Tibial artery (tissue), 4 donors: ENCODE measurements around the gene FAM13A.

Experiments used
- DNase-seq, 2 donors: peaks; one replicate each; pipeline ENCODE4 v3.0.0-alpha.2; 2019
- H3K27ac ChIP-seq, 2 donors: fragments of 200-600 bp; sonication (generic) in 1 of 2; 1 replicate in 1 of 2; 2 replicates in 1 of 2; pipeline ENCODE4 v1.5.1; 2018 to 2019; ENCODE audit warnings: mild to moderate bottlenecking in 1 of 2
- H3K27me3 ChIP-seq, 2 donors: fragments of 200-600 bp; sonication (generic) in 1 of 2; one replicate each; pipeline versions ENCODE4 v1.5.1 to v1.6.0; 2016 to 2019
- H3K36me3 ChIP-seq, 3 donors: fragments of 200-600 bp; sonication (generic) in 2 of 3; one replicate each; pipeline ENCODE4 v1.5.1; 2016 to 2019; ENCODE audit warnings: mild to moderate bottlenecking in 2 of 3
- H3K4me1 ChIP-seq, 4 donors: fragments of 200-600 bp; sonication (generic) in 2 of 4; 1 replicate in 3 of 4; 2 replicates in 1 of 4; pipeline ENCODE4 v1.5.1; 2016 to 2019
- H3K4me3 ChIP-seq, 2 donors: fragments of 200-600 bp; sonication (generic) in 1 of 2; 1 replicate in 1 of 2; 2 replicates in 1 of 2; pipeline ENCODE4 v1.5.1; 2018 to 2019; ENCODE audit warnings: mild to moderate bottlenecking in 2 of 2
- H3K9me3 ChIP-seq, 3 donors: fragments of 200-600 bp; sonication (generic) in 1 of 3; one replicate each; pipeline ENCODE4 v1.5.1; 2016 to 2019
- intact Hi-C: fragments of 100-400 bp; cut with DNase I; formaldehyde crosslinking; loops from one replicate; pipeline ENCODE4 v1.15.0; 2023; ENCODE audit warnings: low total_unique reads
- TF ChIP-seq, protein P1 (sequence below), 2 experiments: fragments of 200-600 bp in 1 of 2; fragments of 450-650 bp in 1 of 2; IDR thresholded peaks; one replicate each; pipeline ENCODE4 v1.5.1; 2017 to 2019; ENCODE audit warnings: antibody characterized with exemption in 2 of 2, mild to moderate bottlenecking in 1 of 2, moderate library complexity in 1 of 2

The FAM13A gene

DNA sequence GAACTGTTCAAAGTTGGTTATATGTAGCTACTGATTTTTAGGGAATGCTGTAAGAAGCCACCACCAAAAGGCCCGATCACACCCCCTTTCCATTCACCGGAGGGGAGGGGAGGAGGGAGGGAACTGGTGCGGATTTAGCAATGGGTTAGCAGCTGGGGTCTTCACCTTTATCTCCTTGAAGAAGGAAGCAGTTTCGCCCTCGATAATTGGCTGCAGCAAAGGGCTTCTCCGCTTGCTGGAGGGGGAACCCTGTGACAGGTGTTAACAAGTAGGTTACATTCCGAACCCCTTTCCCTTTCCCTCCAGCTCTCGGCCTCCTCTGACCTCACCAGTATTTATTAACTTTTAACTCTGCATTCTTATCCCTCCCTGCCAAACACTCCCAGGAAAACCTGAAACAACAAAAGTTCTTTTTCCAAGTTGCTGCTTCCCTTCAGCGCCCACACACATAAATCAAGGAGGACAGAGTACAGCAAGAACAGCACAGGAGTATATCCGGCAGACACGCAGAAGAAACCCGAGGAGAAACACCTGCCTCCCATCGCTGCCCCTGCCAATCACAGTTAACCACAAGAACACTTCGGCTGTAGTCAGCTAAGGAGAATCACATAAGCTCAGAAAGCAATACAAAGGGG lies 319.6 kb downstream of the FAM13A start:
- H3K4me1 ChIP-seq = peaks cover 0 to 63% (median 37%) of the 10 kb centered on the region in 4 donors
- no peaks in the 10 kb centered on the region for H3K9me3 ChIP-seq
- peaks cover 0 to 32% (median 20%) of the 10 kb centered on the region in 3 donors for H3K36me3 ChIP-seq
- no peak for DNase-seq
- H3K4me3 ChIP-seq = no peak overlapping the region
- intact Hi-C loops = no loop called here
- H3K27ac ChIP-seq = peak overlapping the region; percentile 41 to 52
- H3K27me3 ChIP-seq = no peaks in the 10 kb centered on the region
- TF ChIP-seq, protein P1, sequence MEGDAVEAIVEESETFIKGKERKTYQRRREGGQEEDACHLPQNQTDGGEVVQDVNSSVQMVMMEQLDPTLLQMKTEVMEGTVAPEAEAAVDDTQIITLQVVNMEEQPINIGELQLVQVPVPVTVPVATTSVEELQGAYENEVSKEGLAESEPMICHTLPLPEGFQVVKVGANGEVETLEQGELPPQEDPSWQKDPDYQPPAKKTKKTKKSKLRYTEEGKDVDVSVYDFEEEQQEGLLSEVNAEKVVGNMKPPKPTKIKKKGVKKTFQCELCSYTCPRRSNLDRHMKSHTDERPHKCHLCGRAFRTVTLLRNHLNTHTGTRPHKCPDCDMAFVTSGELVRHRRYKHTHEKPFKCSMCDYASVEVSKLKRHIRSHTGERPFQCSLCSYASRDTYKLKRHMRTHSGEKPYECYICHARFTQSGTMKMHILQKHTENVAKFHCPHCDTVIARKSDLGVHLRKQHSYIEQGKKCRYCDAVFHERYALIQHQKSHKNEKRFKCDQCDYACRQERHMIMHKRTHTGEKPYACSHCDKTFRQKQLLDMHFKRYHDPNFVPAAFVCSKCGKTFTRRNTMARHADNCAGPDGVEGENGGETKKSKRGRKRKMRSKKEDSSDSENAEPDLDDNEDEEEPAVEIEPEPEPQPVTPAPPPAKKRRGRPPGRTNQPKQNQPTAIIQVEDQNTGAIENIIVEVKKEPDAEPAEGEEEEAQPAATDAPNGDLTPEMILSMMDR (IDR thresholded peaks at IDR 0.05) = no peak

DNA sequence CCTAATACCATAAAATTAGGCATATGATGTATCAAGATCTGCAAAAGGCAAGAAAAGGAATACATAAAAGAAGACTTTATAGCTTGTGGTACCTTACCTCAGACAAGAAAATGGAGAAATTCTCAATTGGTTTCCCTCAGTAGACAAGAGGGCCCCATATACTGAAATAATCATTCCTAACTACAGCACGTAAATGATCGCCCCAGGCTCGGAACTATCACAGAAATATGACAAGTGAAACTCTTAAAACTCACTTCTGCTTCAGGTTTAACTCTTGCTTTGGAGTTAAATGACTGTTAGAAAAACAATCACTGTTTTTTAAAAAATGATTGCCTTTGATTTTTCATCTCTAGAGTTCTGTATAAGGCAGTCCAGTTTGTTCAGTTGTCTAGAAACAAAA lies 320.7 kb downstream of the FAM13A start:
- intact Hi-C loops = no loop called here
- Histone ChIP-seq H3K9me3 (no peaks in the 10 kb centered on the region), H3K36me3 (peaks cover 4 to 35% (median 29%) of the 10 kb centered on the region in 3 donors), H3K27me3 (no peaks in the 10 kb centered on the region), H3K4me1 (peaks cover 0 to 63% (median 37%) of the 10 kb centered on the region in 4 donors), H3K4me3 (no peak overlapping the region), H3K27ac (peak overlapping the region; percentile 13 to 41)
- TF ChIP-seq, protein P1 (IDR thresholded peaks at IDR 0.05) = no peak
- no peak for DNase-seq

DNA sequence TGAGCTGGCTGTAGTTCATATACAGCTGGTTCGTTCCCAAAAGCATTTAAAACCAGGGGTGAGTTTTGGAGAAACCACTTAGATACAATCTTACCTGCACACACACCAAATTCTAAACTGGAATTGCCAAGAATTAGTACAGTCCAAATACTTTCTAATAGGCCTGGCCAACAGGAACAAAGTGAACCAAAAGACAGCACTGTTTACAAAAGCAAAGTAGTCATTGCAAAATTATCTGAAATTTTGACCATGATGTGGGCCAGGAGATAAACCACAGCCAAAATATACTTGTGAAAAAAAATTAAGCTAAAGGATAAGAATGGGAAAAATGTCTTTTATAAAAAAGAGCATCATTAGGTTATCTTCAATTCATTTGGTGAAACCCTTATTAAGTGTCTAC lies 321.4 kb downstream of the FAM13A start:
- intact Hi-C loops = no loop called here
- H3K4me3 ChIP-seq = no peak overlapping the region
- peaks cover 0 to 57% (median 37%) of the 10 kb centered on the region in 4 donors for H3K4me1 ChIP-seq
- no peaks in the 10 kb centered on the region for H3K9me3 ChIP-seq
- TF ChIP-seq, protein P1 (IDR thresholded peaks at IDR 0.05) = no peak
- H3K27ac ChIP-seq = peak overlapping the region; percentile 53 to 55
- no peak for DNase-seq
- H3K36me3 ChIP-seq = peaks cover 11 to 41% (median 36%) of the 10 kb centered on the region in 3 donors
- H3K27me3 ChIP-seq = no peaks in the 10 kb centered on the region

GRCh38 chr4:88734403-88734949 lies 322.5 kb downstream of the FAM13A start:
- TF ChIP-seq, protein P1 (IDR thresholded peaks at IDR 0.05) = no peak
- DNase-seq = no peak
- Histone ChIP-seq H3K9me3 (no peaks in the 10 kb centered on the region), H3K4me3 (no peak overlapping the region), H3K4me1 (peaks cover 0 to 48% (median 33%) of the 10 kb centered on the region in 4 donors), H3K27me3 (no peaks in the 10 kb centered on the region), H3K27ac (peak overlapping the region; percentile 53 to 55), H3K36me3 (peaks cover 22 to 46% (median 43%) of the 10 kb centered on the region in 3 donors)
- intact Hi-C loops = no loop called here

- no peak for DNase-seq
- Histone ChIP-seq H3K4me3 (no peak overlapping the region), H3K27me3 (no peaks in the 10 kb centered on the region), H3K36me3 (peaks cover 33 to 46% (median 45%) of the 10 kb centered on the region in 3 donors), H3K9me3 (no peaks in the 10 kb centered on the region), H3K27ac (no peak overlapping the region), H3K4me1 (peaks cover 0 to 48% (median 31%) of the 10 kb centered on the region in 4 donors)
- TF ChIP-seq, protein P1 (IDR thresholded peaks at IDR 0.05) = no peak
- intact Hi-C loops = no loop called here
Observed at GRCh38 chr4:88732714-88733368, 324.1 kb downstream of the FAM13A start.
